Erythroblast (primary cell): ENCODE data around the gene KIAA1614.
A peak's percentile ranks its signal among the peaks of the same experiment; 100 is the strongest.

Experiments used
- DNase-seq, 2 experiments: peaks; one replicate each; lab custom pipeline; 2025; lab: John Stamatoyannopoulos, UW
- GATA1 ChIP-seq: IDR thresholded peaks from 2 replicates; pipeline ENCODE4 v1.6.1; 2011; ENCODE audit warnings: low read depth, mild to moderate bottlenecking, control low read depth, low read length, moderate library complexity
- POLR2A ChIP-seq: IDR thresholded peaks from 2 replicates; pipeline ENCODE4 v1.6.1; 2011; ENCODE audit warnings: mild to moderate bottlenecking, low read length

KIAA1614 gene

GRCh38 chr1:180923887-180924286 lies 11.2 kb downstream of the KIAA1614 start:
- DNase-seq: peak; percentile 84 to 87
- TF ChIP-seq GATA1 (no peak), POLR2A (no peak)

- DNase-seq: no peak
- TF ChIP-seq GATA1 (no peak), POLR2A (no peak)
These were observed 12.2 kb downstream of the KIAA1614 start for GRCh38 chr1:180924939-180925338.

GRCh38 chr1:180925471-180926051 lies 12.9 kb downstream of the KIAA1614 start:
- DNase-seq: no peak
- TF ChIP-seq POLR2A (no peak), GATA1 (no peak)

GRCh38 chr1:180926164-180926981 lies 13.7 kb downstream of the KIAA1614 start:
- TF ChIP-seq POLR2A: no peak
- TF ChIP-seq GATA1: no peak
- DNase-seq: peak; percentile 87 to 91

- TF ChIP-seq POLR2A: no peak
- TF ChIP-seq GATA1: no peak
- DNase-seq: no peak
These were observed 14.7 kb downstream of the KIAA1614 start for GRCh38 chr1:180927348-180927747.

- no peak for DNase-seq
- TF ChIP-seq GATA1: no peak
- TF ChIP-seq POLR2A: no peak
These were observed 15.1 kb downstream of the KIAA1614 start for GRCh38 chr1:180927841-180928240.

GRCh38 chr1:180928331-180929230 lies 15.9 kb downstream of the KIAA1614 start:
- no peak for DNase-seq
- TF ChIP-seq POLR2A (no peak), GATA1 (no peak)

GRCh38 chr1:180929389-180929788 lies 16.7 kb downstream of the KIAA1614 start:
- TF ChIP-seq GATA1: no peak
- no peak for TF ChIP-seq POLR2A
- DNase-seq: no peak

- DNase-seq: no peak
- TF ChIP-seq POLR2A: no peak
- TF ChIP-seq GATA1: no peak
These were observed 18.0 kb downstream of the KIAA1614 start for GRCh38 chr1:180930687-180931086.

GRCh38 chr1:180931529-180931928 lies 18.8 kb downstream of the KIAA1614 start:
- no peak for TF ChIP-seq GATA1
- TF ChIP-seq POLR2A: no peak
- DNase-seq: no peak

GRCh38 chr1:180932378-180932777 lies 19.7 kb downstream of the KIAA1614 start:
- TF ChIP-seq POLR2A: no peak
- no peak for TF ChIP-seq GATA1
- DNase-seq: no peak

- TF ChIP-seq POLR2A (no peak), GATA1 (no peak)
- peak; percentile 66 to 91 for DNase-seq
These were observed 20.4 kb downstream of the KIAA1614 start for GRCh38 chr1:180933141-180933540.

- no peak for TF ChIP-seq POLR2A
- TF ChIP-seq GATA1: no peak
- no peak for DNase-seq
These were observed 21.9 kb downstream of the KIAA1614 start for GRCh38 chr1:180934563-180934962.
